RWPE2 (cell line): Measurements from ENCODE around the gene RABGAP1L.

Experiments
- ATAC-seq: fragments of 200-7000 bp; cut with Tn5 transposase; 3 replicates; pipeline ENCODE4 v1.9.1; 2021; ENCODE audit warnings: low read depth
- DNase-seq: peaks from one replicate; pipeline ENCODE4 v3.0.0-alpha.2; 2020; ENCODE audit warnings: low spot score
- H3K27ac ChIP-seq: fragments of 450-650 bp; 2 replicates; pipeline ENCODE4 v1.5.1; 2017; ENCODE audit warnings: mild to moderate bottlenecking; ENCODE audit not compliant: poor library complexity, severe bottlenecking
- H3K27me3 ChIP-seq: fragments of 250-450 bp; sonication (Bioruptor Pico); 2 replicates; pipeline ENCODE4 v1.5.1; 2021; ENCODE audit warnings: mild to moderate bottlenecking, moderate library complexity; ENCODE audit not compliant: insufficient read depth, poor library complexity, severe bottlenecking
- H3K36me3 ChIP-seq: fragments of 250-450 bp; sonication (Bioruptor Pico); 2 replicates; pipeline ENCODE4 v1.5.1; 2020; ENCODE audit warnings: low read depth, mild to moderate bottlenecking, moderate library complexity
- H3K4me1 ChIP-seq: fragments of 250-450 bp; sonication (Bioruptor Pico); 2 replicates; pipeline ENCODE4 v1.5.1; 2021; ENCODE audit warnings: mild to moderate bottlenecking, moderate library complexity; ENCODE audit not compliant: insufficient read depth, poor library complexity, severe bottlenecking
- H3K4me3 ChIP-seq: fragments of 250-450 bp; sonication (Bioruptor Pico); 2 replicates; pipeline ENCODE4 v1.5.1; 2021; ENCODE audit warnings: mild to moderate bottlenecking, moderate library complexity; ENCODE audit not compliant: severe bottlenecking
- H3K9me3 ChIP-seq: fragments of 250-450 bp; sonication (Bioruptor Pico); 2 replicates; pipeline ENCODE4 v1.5.1; 2021; ENCODE audit warnings: mild to moderate bottlenecking, moderate library complexity; ENCODE audit not compliant: severe bottlenecking
- TF ChIP-seq, protein P1 (sequence below): fragments of 450-650 bp; IDR thresholded peaks from one replicate; pipeline ENCODE4 v1.5.1; 2017; ENCODE audit warnings: mild to moderate bottlenecking, moderate library complexity; ENCODE audit not compliant: poor library complexity, severe bottlenecking

The RABGAP1L gene

DNA sequence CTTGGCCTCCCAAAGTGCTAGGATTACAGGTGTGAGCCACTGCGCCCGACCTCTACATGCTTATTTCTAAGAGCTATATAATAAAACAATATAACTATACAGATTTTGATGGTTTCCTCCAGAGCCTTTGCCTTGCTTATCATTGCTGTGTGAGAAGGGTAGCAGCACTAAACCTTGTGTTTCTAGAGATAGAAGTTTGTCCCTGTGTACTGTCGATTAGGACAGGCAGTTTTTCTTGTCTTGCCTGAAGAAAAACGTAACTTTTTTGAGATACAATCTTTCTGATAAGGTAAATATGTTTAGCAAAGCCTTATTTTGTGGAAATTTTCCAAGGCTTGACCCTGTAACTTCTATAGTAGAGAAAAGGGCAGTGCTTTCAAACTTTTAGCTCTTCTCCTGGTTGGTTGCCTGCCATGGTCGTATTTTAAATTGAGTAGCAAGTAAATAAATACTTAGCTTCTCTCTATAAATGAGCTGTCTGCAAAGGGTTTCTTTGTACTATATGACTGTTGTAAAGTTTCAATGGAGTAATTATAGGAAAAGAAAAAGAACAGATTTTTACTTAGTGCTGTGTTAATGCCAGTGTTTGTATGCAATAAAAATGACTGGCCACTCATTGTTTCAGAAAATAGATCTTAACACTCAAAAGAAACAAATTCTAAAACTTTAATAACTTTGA lies 754.0 kb downstream of the RABGAP1L start:
- TF ChIP-seq, protein P1, sequence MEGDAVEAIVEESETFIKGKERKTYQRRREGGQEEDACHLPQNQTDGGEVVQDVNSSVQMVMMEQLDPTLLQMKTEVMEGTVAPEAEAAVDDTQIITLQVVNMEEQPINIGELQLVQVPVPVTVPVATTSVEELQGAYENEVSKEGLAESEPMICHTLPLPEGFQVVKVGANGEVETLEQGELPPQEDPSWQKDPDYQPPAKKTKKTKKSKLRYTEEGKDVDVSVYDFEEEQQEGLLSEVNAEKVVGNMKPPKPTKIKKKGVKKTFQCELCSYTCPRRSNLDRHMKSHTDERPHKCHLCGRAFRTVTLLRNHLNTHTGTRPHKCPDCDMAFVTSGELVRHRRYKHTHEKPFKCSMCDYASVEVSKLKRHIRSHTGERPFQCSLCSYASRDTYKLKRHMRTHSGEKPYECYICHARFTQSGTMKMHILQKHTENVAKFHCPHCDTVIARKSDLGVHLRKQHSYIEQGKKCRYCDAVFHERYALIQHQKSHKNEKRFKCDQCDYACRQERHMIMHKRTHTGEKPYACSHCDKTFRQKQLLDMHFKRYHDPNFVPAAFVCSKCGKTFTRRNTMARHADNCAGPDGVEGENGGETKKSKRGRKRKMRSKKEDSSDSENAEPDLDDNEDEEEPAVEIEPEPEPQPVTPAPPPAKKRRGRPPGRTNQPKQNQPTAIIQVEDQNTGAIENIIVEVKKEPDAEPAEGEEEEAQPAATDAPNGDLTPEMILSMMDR: no peak
- Histone ChIP-seq H3K36me3 (no peaks in the 10 kb centered on the region), H3K27me3 (no peaks in the 10 kb centered on the region), H3K27ac (no peak overlapping the region), H3K9me3 (no peaks in the 10 kb centered on the region), H3K4me3 (no peak overlapping the region), H3K4me1 (no peaks in the 10 kb centered on the region)
- no peak for DNase-seq
- ATAC-seq: no peak

DNA sequence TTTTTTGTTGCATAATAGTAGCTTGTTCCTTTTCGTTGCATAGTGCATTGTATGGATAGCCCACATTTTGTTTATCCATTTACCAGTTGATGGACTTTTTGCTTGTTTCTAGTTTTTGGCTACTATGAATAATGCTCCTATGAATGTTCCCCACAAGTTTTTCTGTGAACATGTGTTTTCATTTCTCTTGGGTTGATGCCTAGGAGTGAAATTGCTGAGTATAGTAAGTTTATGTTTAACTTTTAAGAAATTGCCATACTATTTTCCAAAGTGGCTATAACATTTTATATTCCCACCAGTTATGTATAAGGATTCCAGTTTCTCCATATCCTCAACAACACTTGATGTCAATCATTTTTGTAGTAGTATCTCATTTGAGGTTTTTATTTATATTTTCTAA lies 755.7 kb downstream of the RABGAP1L start:
- H3K27me3 ChIP-seq: no peaks in the 10 kb centered on the region
- no peaks in the 10 kb centered on the region for H3K4me1 ChIP-seq
- H3K36me3 ChIP-seq: no peaks in the 10 kb centered on the region
- no peak for DNase-seq
- H3K9me3 ChIP-seq: no peaks in the 10 kb centered on the region
- no peak overlapping the region for H3K27ac ChIP-seq
- H3K4me3 ChIP-seq: no peak overlapping the region
- TF ChIP-seq, protein P1: no peak
- no peak for ATAC-seq

DNA sequence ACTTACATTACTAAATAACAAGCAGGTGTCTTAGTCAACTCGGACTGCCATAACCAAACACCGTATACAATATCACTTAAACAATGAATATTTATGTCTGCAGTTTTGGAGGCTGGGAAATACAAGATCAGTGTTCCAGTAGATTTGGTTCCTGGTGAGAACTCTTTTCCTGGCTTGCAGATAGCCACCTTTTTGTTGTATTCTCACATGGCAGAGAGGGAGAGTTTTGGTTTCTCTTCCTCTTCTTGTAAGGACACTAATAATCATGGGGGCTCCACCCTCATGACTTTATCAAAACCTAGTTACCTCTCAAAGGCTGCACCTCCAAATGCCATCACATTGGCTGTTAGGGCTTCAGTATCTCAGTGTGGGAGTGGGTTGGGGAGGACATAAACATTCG lies 757.5 kb downstream of the RABGAP1L start:
- no peaks in the 10 kb centered on the region for H3K4me1 ChIP-seq
- H3K4me3 ChIP-seq: no peak overlapping the region
- H3K9me3 ChIP-seq: no peaks in the 10 kb centered on the region
- DNase-seq (no peak), ATAC-seq (no peak)
- TF ChIP-seq, protein P1: no peak
- H3K36me3 ChIP-seq: no peaks in the 10 kb centered on the region
- no peak overlapping the region for H3K27ac ChIP-seq
- no peaks in the 10 kb centered on the region for H3K27me3 ChIP-seq

DNA sequence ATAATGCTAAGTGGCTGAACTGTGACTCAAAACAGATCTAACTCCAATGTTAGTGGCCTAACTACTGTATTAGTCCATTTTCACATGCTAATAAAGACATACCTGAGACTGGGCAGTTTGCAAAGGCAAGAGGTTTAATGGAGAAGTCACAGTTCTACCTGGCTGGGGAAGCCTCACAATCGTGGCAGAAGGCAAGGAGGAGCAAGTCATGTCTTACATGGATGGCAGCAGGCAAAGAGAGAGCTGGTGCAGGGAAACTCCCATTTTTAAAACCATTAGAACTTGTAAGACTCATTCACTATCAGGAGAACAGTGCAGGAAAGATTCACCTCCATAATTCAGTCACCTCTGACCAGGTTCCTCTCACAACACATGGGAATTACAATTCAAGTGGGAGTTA lies 760.8 kb downstream of the RABGAP1L start:
- TF ChIP-seq, protein P1: no peak
- no peak for ATAC-seq
- no peaks in the 10 kb centered on the region for H3K27me3 ChIP-seq
- H3K27ac ChIP-seq: no peak overlapping the region
- H3K4me1 ChIP-seq: no peaks in the 10 kb centered on the region
- no peak overlapping the region for H3K4me3 ChIP-seq
- DNase-seq: no peak
- no peaks in the 10 kb centered on the region for H3K36me3 ChIP-seq
- H3K9me3 ChIP-seq: no peaks in the 10 kb centered on the region

DNA sequence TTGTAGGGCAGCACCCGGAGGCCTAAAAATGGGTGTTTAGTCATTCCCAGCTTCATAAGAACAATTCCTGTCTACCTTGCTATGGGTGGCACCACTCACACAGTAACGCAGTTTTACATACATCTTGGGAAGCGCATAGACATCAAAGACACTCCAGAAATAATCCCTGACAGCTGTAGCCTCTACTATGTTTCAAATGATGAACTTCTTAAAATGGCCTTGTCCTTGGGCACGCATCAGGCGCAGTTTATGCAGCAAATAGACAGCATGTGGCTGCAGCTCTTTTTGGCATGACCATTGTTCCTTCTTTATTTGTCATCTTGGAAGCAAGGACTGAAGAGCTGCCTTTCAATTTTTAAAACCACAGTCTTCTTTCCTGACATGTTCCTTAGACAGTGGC lies 762.8 kb downstream of the RABGAP1L start:
- H3K27me3 ChIP-seq: no peaks in the 10 kb centered on the region
- TF ChIP-seq, protein P1: no peak
- no peaks in the 10 kb centered on the region for H3K36me3 ChIP-seq
- H3K4me1 ChIP-seq: no peaks in the 10 kb centered on the region
- no peak overlapping the region for H3K27ac ChIP-seq
- no peaks in the 10 kb centered on the region for H3K9me3 ChIP-seq
- no peak overlapping the region for H3K4me3 ChIP-seq
- DNase-seq (no peak), ATAC-seq (no peak)
